Measurements from ENCODE around the gene TMEM101. TPM values are rescaled to one million over a fixed set of nuclear protein-coding genes. Genes with fewer than 3 reads are reported as not detected.
"Not testable (repeated sequence)": the region's sequence is repeated elsewhere in the genome, so short reads cannot be mapped to it uniquely, and the experiment has no call there.

Gene TMEM101
- total and polyA plus RNA-seq, 5 donors from 2014 or later: 15.8 to 44.9 (median 40.9) TPM

GRCh38 chr17:43997180-43997579 lies 17.6 kb downstream of the TMEM101 start:
- not testable (repeated sequence) for ATAC-seq (ENCODE audit: low read depth in 2 of 2); H3K27me3 ChIP-seq (ENCODE audit: control insufficient read depth, insufficient read depth, low read length); H3K36me3 ChIP-seq (ENCODE audit: control insufficient read depth, insufficient read depth, low read length); H3K9me3 ChIP-seq (ENCODE audit: control insufficient read depth in 2 of 2, low read length in 2 of 2); H3K4me3 ChIP-seq (ENCODE audit: low read depth, low read length); H3K36me3 Mint-ChIP-seq; H3K27ac ChIP-seq (ENCODE audit: insufficient read depth, low read length, poor library complexity, severe bottlenecking); H3K4me1 Mint-ChIP-seq; H3K27ac Mint-ChIP-seq; H3K4me3 Mint-ChIP-seq; DNase-seq; H3K4me1 ChIP-seq (ENCODE audit: control insufficient read depth, insufficient read depth, low read length, poor library complexity, severe bottlenecking); H3K9me3 Mint-ChIP-seq
- H3K27me3 Mint-ChIP-seq: peaks cover 36% of the 10 kb centered on the region

DNA sequence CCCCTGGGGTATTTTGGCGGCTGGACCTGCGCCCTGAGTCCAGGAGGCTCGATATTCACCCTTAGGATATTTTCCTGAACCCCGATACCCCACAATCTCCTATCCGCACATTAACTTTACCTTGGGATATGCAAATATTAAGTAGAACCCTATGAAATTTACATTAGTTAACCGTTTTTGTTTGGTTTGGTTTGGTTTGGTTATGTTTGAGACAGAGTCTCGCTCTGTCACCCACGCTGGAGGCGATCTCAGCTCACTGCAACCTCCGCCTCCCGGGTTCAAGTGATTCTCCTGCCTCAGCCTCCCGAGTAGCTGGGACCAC lies 19.7 kb downstream of the TMEM101 start:
- H3K27ac Mint-ChIP-seq: no peak overlapping the region
- peaks cover 7% of the 10 kb centered on the region for H3K4me1 ChIP-seq (ENCODE audit: control insufficient read depth, insufficient read depth, low read length, poor library complexity, severe bottlenecking)
- H3K9me3 ChIP-seq (ENCODE audit: control insufficient read depth in 2 of 2, low read length in 2 of 2): no peaks in the 10 kb centered on the region
- no peak overlapping the region for H3K4me3 ChIP-seq (ENCODE audit: low read depth, low read length)
- H3K9me3 Mint-ChIP-seq: no peaks in the 10 kb centered on the region
- H3K27me3 ChIP-seq (ENCODE audit: control insufficient read depth, insufficient read depth, low read length): peaks cover 4% of the 10 kb centered on the region
- H3K4me3 Mint-ChIP-seq: no peak overlapping the region
- peaks cover 0 to 8% (median 0%) of the 10 kb centered on the region in 4 donors for H3K4me1 Mint-ChIP-seq
- no peak for ATAC-seq (ENCODE audit: low read depth in 2 of 2)
- no peaks in the 10 kb centered on the region for H3K36me3 Mint-ChIP-seq
- no peak overlapping the region for H3K27ac ChIP-seq (ENCODE audit: insufficient read depth, low read length, poor library complexity, severe bottlenecking)
- peaks cover 37% of the 10 kb centered on the region for H3K27me3 Mint-ChIP-seq
- no peak for DNase-seq
- H3K36me3 ChIP-seq (ENCODE audit: control insufficient read depth, insufficient read depth, low read length): no peaks in the 10 kb centered on the region

GRCh38 chr17:43994272-43995149 lies 20.3 kb downstream of the TMEM101 start:
- no peak overlapping the region for H3K27ac Mint-ChIP-seq
- Histone ChIP-seq H3K4me3 (ENCODE audit: low read depth, low read length) (no peak overlapping the region), H3K36me3 (ENCODE audit: control insufficient read depth, insufficient read depth, low read length) (no peaks in the 10 kb centered on the region), H3K27ac (ENCODE audit: insufficient read depth, low read length, poor library complexity, severe bottlenecking) (no peak overlapping the region), H3K4me1 (ENCODE audit: control insufficient read depth, insufficient read depth, low read length, poor library complexity, severe bottlenecking) (peaks cover 7% of the 10 kb centered on the region), H3K9me3 (ENCODE audit: control insufficient read depth in 2 of 2, low read length in 2 of 2) (no peaks in the 10 kb centered on the region), H3K27me3 (ENCODE audit: control insufficient read depth, insufficient read depth, low read length) (peaks cover 4% of the 10 kb centered on the region)
- H3K4me3 Mint-ChIP-seq: no peak overlapping the region
- ATAC-seq (ENCODE audit: low read depth in 2 of 2) (peak; percentile 75 to 77), DNase-seq (peak; percentile 48 to 61 (median 51))
- H3K9me3 Mint-ChIP-seq: no peaks in the 10 kb centered on the region
- peaks cover 34% of the 10 kb centered on the region for H3K27me3 Mint-ChIP-seq
- H3K36me3 Mint-ChIP-seq: no peaks in the 10 kb centered on the region
- H3K4me1 Mint-ChIP-seq: peaks cover 0 to 8% (median 0%) of the 10 kb centered on the region in 4 donors

DNA sequence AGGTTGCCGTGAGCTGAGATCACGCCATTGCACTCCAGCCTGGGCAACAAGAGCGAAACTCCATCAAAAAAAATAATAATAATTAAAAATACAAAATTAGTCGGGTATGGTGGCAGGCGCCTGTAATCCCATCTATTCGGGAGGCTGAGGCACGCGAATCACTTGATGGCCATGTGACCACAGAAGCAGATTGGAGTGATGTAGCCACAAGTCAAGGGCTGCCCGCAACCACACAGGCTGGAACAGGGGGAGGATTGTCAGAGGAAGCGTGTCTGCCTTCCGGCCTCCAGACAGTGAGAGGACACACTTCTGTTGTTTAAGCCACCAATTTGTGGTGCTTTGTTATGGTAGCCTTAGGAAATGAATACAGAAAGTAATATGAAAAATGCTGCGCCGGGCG lies 22.1 kb downstream of the TMEM101 start:
- H3K4me3 Mint-ChIP-seq: no peak overlapping the region
- peaks cover 34% of the 10 kb centered on the region for H3K27me3 Mint-ChIP-seq
- H3K27ac Mint-ChIP-seq: peak overlapping the region in 1 of 3 donors; percentile 56
- H3K4me1 Mint-ChIP-seq: peaks cover 0 to 8% (median 0%) of the 10 kb centered on the region in 4 donors
- DNase-seq: no peak
- ATAC-seq (ENCODE audit: low read depth in 2 of 2): no peak
- H3K27me3 ChIP-seq (ENCODE audit: control insufficient read depth, insufficient read depth, low read length): peaks cover 5% of the 10 kb centered on the region
- no peak overlapping the region for H3K4me3 ChIP-seq (ENCODE audit: low read depth, low read length)
- H3K9me3 ChIP-seq (ENCODE audit: control insufficient read depth in 2 of 2, low read length in 2 of 2): no peaks in the 10 kb centered on the region
- no peaks in the 10 kb centered on the region for H3K36me3 ChIP-seq (ENCODE audit: control insufficient read depth, insufficient read depth, low read length)
- no peak overlapping the region for H3K27ac ChIP-seq (ENCODE audit: insufficient read depth, low read length, poor library complexity, severe bottlenecking)
- H3K9me3 Mint-ChIP-seq: no peaks in the 10 kb centered on the region
- H3K4me1 ChIP-seq (ENCODE audit: control insufficient read depth, insufficient read depth, low read length, poor library complexity, severe bottlenecking): peaks cover 7% of the 10 kb centered on the region
- no peaks in the 10 kb centered on the region for H3K36me3 Mint-ChIP-seq

DNA sequence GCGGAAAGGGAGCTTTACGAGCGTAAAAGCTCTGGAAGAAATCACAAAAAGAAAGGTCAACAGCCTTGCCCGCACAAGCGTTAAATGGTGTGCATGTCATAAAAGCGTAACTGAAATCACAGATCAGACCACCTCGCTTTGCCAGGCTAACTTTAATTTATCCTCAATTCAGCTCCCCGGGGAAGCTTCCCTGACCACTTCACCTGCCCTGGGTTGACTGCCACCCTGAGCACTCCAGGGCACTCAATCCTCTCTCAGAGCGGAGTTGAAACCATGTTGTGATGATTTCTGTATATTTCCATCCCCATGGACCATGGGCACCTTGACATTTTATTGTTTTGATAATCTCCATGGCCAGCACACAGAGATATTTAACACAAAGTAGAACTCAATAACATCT lies 26.5 kb downstream of the TMEM101 start:
- no peaks in the 10 kb centered on the region for H3K9me3 ChIP-seq (ENCODE audit: control insufficient read depth in 2 of 2, low read length in 2 of 2)
- Mint-ChIP-seq H3K4me1 (peaks cover 0 to 7% (median 0%) of the 10 kb centered on the region in 4 donors), H3K36me3 (no peaks in the 10 kb centered on the region), H3K27ac (no peak overlapping the region), H3K4me3 (no peak overlapping the region), H3K27me3 (peaks cover 49% of the 10 kb centered on the region), H3K9me3 (no peaks in the 10 kb centered on the region)
- H3K4me1 ChIP-seq (ENCODE audit: control insufficient read depth, insufficient read depth, low read length, poor library complexity, severe bottlenecking): peaks cover 7% of the 10 kb centered on the region
- no peak for ATAC-seq (ENCODE audit: low read depth in 2 of 2)
- H3K27ac ChIP-seq (ENCODE audit: insufficient read depth, low read length, poor library complexity, severe bottlenecking): no peak overlapping the region
- no peaks in the 10 kb centered on the region for H3K36me3 ChIP-seq (ENCODE audit: control insufficient read depth, insufficient read depth, low read length)
- no peak for DNase-seq
- H3K4me3 ChIP-seq (ENCODE audit: low read depth, low read length): no peak overlapping the region
- peaks cover 12% of the 10 kb centered on the region for H3K27me3 ChIP-seq (ENCODE audit: control insufficient read depth, insufficient read depth, low read length)

DNA sequence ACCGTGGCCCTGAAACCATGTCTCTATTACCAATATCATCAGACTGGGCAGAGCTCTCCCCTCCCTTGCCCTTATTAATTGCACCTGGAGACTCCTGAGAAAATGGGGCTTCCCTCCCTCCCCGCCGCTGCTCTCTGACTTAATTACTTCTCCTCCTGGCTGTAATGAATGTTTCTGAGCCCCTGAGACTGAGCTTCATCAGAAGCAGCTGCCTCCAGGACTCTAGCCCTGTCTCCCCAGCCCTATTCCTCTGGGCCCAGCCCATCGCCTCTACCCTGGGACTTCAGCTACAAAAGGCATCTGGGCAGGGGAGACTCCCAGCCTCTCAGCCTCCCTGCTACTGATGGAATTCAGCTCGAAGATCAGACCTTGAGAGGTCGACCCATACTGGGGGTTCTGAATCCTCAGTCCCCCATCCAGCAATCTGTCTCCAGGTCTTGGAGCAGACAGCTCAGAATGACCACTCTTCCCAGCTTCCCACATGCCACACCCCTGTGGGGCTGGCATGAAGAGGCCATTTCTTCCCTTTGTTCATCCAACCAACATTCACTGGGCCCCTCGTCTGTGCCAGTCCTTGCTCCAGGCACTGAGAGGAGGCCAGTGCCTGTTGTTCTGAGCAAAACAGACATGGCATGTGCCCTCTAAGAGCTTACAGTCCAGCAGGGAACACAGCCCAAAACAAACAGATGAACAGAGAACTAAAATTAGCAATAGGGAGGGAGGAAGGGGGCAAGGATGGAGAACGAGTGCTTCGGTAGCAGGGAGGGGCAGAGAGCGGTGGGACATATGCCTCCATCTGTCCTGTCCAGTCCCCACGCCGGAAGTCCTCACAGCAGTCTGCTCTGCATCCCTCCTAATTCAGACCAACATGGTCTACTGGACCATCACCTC lies 27.4 kb downstream of the TMEM101 start:
- Histone ChIP-seq H3K9me3 (ENCODE audit: control insufficient read depth in 2 of 2, low read length in 2 of 2) (no peaks in the 10 kb centered on the region), H3K27ac (ENCODE audit: insufficient read depth, low read length, poor library complexity, severe bottlenecking) (no peak overlapping the region), H3K4me3 (ENCODE audit: low read depth, low read length) (no peak overlapping the region), H3K36me3 (ENCODE audit: control insufficient read depth, insufficient read depth, low read length) (no peaks in the 10 kb centered on the region), H3K27me3 (ENCODE audit: control insufficient read depth, insufficient read depth, low read length) (peaks cover 15% of the 10 kb centered on the region), H3K4me1 (ENCODE audit: control insufficient read depth, insufficient read depth, low read length, poor library complexity, severe bottlenecking) (peaks cover 7% of the 10 kb centered on the region)
- Mint-ChIP-seq H3K36me3 (no peaks in the 10 kb centered on the region), H3K27me3 (peaks cover 53% of the 10 kb centered on the region), H3K4me3 (no peak overlapping the region), H3K4me1 (peaks cover 0 to 10% (median 0%) of the 10 kb centered on the region in 4 donors), H3K27ac (peak overlapping the region in 1 of 3 donors; percentile 68), H3K9me3 (no peaks in the 10 kb centered on the region)
- DNase-seq (no peak), ATAC-seq (ENCODE audit: low read depth in 2 of 2) (no peak)

DNA sequence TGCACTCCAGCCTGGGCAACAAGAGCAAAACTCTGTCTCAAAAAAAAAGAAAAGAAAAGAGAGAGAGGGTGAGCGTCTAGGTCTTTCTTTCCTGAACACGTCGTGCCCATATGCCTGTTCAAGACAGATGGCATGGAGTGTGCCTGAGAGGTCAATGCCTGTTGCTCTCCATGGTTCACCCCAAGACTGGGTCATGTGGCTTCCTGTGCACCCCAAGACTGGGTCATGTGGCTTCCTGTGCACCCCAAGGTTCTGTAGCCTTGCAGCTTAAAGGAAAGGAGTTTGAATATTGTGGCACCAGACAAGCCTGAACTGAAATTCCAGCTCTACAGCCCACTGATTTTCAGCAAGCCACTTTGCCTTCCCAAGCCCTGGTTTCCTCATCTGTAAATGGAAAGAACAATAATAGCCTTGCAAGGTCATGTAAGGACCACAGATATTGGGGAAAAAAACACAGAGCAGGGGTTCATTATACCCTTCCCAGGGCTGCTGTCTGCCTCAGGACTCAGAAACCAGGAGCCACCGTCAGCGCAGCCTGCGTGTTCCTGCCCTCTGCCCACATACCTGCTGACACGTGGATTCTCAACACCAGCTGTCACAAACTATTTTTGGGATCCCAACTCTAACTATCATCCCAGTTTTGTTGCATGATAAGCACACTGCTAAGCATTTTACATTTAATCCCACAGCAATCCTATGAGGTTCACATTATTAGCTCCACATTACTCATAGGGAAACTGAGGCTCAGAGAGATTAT lies 28.4 kb downstream of the TMEM101 start:
- Histone ChIP-seq H3K27me3 (ENCODE audit: control insufficient read depth, insufficient read depth, low read length) (peaks cover 21% of the 10 kb centered on the region), H3K36me3 (ENCODE audit: control insufficient read depth, insufficient read depth, low read length) (no peaks in the 10 kb centered on the region), H3K9me3 (ENCODE audit: control insufficient read depth in 2 of 2, low read length in 2 of 2) (no peaks in the 10 kb centered on the region), H3K27ac (ENCODE audit: insufficient read depth, low read length, poor library complexity, severe bottlenecking) (no peak overlapping the region), H3K4me3 (ENCODE audit: low read depth, low read length) (no peak overlapping the region), H3K4me1 (ENCODE audit: control insufficient read depth, insufficient read depth, low read length, poor library complexity, severe bottlenecking) (peaks cover 7% of the 10 kb centered on the region)
- Mint-ChIP-seq H3K27ac (no peak overlapping the region), H3K36me3 (no peaks in the 10 kb centered on the region), H3K4me3 (no peak overlapping the region), H3K27me3 (peaks cover 61% of the 10 kb centered on the region), H3K9me3 (peaks cover 0 to 1% (median 0%) of the 10 kb centered on the region in 7 donors), H3K4me1 (peaks cover 0 to 12% (median 0%) of the 10 kb centered on the region in 4 donors)
- peak in 1 of 2 donors; percentile 37 for ATAC-seq (ENCODE audit: low read depth in 2 of 2)
- DNase-seq: no peak
